GM04503 (cell line): ENCODE results near the gene SP6.

ENCODE experiments used
- DNase-seq: peaks from one replicate; pipeline ENCODE4 v3.0.0-alpha.2; 2012; ENCODE audit warnings: low read depth

SP6 gene

DNA sequence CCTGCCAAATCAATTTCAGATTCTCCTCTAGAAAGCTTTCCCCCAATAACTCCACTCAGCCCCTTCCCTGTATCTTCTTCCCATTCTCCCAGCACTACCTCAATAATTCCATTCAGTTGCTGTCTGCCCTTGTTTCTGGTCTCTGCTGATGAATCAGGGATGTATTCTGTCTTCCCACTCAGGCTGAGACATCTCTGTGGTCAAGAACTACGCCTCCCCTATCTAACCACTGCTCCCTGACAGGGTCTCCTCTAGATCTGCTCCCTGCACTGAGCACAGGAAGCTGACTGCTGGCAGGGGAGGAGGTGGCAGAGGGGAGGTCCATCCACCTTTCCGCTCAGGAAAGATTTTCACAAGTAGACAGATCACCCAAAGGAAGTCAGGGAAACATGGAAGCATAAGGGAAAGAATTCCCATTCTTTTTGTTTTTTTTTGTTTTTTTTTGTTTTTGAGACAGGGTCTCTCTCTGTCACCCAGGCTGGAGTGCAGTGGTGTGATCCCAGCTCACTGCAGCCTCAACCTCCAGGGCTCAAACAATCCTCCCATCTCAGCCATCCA, 28.1 kb upstream of the SP6 start:
- DNase-seq: no peak

DNA sequence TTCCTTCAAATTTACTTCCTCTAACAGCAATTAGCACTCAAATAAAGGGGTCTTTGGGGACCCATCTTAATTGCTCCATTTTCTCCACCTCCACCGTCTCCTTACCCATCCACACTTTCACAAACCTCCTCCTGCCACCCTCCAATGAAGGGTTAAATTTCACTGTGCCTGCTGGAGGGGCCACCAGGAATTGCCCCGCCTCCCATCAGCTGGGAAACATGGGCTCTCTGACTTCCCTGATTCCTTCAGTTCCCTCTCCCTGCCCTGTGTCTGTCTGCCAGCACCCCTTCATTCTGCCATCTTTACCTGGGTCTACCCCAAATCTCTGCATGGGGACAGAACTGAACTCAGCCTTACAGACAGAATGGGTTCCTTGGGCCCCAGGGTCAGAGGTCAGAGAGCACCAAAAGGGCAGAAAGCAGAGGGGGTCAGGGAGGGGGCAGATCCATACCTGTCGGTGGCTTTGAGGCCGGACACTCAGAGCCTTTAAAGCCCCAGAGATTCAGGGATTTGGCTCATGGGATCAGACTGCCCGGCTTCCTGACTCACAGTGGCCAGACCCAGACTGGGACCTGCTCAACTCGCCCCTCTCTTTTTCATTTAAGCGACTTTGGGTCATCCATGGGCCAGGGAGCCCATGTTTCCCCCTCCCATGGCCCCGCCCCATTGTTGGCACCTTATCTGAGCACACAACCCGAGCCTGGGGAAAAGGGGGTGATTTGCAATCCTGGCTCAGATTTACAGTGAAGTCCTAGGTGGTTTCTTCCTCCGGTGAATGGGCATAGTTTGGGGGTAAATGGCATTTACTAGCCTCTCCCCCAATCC, 27.5 kb upstream of the SP6 start:
- no peak for DNase-seq

DNA sequence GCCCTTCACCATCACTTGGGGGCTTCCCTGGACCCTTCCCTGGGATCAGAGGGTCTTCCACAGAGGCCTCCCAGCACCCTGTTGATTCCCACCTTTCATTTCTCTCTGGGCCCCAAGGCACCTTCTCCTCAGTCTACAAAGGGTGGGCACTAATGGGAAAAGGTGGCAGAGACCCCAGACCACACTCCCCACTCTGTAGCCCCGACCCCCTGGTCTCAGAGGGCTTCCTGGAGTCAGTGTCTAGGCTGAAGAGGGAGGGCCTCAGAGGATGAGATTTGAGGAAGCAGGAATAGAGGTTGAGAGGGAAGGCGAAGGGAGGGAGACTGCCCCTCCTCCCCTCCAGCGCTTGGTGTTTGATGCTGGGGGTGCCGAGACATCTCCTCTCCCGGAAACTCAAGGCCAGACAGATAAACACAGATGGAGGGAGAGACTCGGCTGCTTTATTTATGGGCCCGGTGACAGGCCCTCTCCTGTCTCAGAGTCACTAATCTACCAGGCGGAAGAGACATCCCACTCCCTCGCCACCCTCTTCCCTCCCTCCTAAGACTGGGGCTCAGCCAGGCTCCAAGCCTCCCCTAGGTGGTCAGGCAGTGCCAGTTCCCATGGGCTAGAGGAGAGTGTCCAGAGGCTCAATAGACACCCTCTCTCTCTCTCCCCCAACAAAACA, 26.5 kb upstream of the SP6 start:
- DNase-seq: no peak

DNA sequence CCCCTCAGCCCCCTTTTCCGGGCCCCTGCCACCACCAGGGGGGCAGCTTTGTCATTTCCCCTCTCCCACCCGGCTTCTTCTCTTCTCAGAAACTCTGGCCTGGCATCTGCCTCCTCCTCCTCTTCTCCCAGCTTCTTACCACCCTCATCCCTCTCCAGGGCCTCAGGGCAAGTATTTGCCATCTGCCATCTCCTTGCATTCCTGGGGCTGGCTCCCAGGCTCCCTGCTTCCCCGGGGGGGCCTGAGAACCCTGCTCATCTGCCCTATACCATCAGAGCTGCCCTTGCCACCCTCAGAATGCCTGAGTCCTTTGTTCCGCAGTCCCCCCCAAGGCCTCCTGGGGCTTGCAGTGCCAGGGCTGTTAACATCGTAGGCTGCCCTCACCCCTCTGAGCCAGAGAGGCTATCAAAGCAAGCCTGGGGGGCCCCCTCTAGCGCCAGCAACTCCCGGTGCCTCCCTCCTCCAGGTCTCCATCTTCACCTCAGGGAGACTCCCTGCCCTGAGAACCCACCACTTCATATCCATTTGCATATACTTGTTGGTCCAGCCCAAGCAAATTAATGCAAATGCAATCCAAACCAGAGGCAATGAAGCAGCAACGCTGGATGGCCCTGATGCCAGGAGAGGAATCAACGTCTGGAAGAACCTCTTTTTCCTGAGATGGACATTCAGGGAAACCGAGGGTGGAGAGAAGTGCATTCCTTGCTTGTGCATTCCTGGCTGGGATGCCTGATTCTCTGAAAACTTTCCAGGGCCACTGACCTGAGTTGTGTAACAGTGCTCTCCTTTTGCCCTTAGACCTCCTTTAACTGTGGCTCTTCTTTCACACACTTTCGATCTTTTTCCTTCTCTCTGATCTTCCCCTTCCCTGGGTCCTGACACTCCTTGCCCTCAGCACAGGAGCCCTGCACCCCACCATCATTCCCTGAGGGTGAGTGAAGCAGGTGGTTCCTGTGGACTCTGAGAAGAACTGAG, 24.3 kb upstream of the SP6 start:
- no peak for DNase-seq

DNA sequence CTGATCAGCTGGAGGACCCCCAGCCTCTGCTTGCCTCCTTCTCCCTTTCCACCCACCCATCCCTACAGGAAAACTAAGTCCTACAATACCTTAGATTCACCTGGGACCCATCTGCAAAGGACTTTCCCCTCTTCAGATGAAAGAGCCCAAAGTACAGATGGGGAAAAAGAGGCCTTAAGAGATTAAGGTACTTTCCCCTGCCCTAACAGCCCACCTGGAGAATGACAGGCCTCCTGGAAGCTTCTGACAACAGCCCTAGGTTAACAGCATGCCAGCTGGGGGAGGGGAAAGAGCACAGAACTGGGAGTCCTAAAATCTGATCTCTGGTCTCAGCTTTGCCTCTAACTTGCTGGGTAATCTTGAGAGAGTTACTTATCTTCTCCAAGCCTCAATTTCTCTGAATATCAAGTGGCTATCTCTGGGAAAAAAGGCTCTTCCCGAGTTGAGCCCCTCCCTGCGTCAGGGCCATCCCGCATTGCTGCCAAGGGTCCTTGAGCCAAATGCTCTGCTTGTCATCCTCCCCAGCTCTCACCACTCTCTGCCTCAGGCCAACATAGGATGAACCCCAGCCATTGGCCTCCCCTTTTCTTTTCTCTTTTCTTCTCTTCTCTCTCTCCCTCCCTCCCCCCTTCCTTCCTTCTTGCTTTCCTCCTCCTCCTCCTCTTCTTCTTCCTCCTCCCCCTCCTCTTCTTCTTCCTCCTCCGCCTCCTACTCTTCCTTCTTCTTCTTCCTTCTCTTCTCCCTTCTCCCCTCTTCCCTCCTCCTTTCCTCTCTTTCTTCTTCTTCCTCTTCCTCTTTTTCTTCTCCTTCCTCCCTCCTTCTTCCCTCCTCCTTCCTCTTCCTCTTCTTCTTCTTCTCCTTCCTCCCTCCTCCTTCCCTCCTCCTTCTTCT, 22.5 kb upstream of the SP6 start:
- DNase-seq: no peak

DNA sequence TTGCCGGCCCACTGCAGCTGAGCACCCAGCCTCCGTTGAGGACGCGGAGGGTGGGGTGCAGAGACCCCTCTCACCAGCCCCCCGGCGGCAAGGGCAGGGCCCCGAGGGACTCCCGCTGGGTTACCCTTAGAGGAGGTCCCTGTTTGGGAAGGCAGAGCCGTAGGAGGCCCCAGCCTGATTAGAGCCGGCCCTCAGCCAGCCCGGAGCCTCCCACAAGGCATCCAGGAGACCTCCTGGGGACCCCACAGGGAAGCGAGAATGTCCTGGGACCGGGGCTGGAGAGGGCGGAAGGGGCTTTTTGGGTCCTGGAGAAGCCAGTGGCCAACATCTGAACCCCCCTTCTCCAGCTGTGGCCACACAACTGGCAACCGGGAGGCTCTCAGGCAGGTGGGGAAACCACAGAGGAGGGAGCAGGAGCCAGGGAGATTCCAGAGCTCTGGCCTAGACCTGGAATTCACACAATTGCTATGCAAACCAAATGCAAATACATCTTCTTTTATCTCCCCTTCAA, 21.7 kb upstream of the SP6 start:
- DNase-seq: no peak

DNA sequence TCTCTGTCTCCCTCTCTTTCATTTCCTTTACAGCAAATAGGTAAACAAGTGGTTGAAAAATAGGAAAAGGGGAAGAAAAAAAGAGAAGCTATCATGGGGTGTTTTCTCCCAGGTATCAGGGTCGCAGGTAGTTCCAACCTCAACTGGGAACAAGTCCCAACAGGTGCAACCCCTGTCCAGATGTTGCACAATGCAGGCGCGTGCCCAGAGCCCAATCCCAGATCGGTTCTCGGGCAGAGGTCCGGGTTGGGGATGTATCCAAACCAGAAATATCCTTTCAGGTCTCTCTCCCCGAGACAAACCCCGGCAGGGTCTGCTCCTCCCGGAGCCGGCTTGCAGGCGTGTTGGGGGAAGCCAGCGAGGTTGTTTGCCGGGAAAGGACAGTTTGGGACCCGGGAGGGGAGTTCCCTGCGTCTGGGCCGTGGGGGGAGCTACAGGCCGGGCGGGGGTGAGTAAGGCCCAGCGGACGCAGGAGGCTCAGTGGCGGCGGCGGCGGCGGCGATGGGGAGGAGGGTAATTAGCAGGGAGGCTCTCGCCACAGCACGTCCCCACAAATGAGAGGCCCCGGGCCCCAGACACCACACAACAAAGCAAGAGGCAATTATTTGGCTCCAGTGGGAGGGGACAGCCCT, 21.2 kb upstream of the SP6 start:
- no peak for DNase-seq

DNA sequence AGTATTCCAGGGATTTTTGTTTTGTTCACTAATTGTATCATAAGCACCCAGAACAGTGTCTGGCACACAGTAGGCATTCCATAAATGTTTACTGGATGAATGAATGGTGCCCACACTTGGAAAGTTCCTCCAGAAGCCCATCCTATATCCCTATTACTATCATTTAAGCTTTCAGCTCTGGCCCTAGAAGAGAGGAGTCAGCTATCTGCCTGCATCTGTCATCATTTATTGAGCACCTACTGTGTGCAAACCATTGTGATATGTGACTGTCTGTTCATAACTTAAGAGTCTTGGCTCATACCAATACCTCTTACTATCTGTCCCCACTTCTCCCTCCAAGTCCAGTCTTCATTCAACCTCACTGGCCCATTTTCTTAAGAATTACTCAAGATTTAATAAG, 20.1 kb upstream of the SP6 start:
- no peak for DNase-seq

DNA sequence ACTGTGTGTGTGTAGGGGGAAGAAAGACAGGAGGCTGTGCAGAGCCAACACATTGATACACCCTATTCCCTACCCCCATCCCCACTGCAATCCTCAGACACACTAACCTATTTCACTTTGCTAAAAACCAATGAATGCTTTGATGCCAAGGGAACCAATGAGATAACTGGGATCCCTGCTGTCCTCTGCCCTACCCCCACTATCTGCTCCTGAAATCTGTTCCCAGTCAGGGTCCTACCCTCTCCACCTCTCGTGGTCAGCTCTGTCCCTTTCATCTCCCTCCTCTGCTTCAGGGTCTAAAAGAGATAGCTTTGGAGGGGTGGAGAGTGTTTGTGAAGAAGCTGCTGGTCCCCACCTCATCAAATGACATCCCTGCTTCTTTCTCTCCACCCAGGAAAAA, 19.1 kb upstream of the SP6 start:
- no peak for DNase-seq

DNA sequence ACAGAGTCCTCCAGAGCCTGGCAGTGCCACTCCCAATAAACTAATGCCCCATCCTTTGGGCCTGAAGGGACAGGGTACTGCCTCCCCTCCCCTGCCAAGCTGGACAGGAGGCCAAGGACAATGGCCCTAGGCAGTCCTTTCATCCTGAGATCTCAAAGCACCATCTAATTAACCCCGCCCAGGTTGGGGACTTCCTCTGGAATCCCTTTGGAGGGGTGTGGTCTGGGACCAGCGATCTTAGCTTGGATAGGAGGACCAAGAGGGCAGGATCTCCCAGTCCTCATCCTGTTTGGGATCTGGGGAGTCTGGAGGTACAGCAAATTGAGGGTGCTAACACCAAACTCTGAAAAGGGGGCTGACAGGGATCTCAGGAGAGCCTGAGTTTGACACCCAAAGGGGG, 18.2 kb upstream of the SP6 start:
- no peak for DNase-seq

DNA sequence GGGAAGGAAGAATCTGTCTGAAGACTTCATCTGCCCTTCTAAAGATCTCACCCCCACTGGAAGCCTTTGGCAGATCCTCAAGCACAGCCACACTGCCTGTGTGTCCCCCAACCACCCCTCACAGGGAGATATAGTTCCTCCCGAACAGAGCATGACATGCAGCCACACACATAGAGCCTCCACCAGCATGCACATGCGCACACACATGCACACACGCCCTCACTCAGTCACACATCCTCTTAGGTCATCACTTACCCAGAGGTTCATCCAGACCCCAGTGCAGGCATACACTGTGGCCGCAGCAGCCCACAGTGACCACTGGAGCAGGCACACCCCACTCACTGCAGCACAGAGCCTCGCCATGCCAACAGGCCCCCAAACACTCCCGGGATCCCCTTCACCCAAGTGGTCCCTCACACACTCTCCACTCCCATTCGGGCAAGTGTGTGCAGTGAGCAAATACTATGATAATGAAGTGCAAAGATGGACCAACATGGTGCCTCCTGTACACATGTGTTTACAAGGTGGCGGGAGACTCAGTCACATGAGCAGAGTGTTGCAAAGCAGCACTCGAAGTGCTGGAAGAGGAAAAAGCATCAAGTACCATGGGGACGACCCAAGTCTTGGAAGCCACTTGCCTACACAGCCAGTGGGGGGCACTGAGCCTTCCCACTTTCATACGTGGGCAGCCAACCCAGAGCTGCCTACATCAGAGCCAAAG, 17.0 kb upstream of the SP6 start:
- no peak for DNase-seq

DNA sequence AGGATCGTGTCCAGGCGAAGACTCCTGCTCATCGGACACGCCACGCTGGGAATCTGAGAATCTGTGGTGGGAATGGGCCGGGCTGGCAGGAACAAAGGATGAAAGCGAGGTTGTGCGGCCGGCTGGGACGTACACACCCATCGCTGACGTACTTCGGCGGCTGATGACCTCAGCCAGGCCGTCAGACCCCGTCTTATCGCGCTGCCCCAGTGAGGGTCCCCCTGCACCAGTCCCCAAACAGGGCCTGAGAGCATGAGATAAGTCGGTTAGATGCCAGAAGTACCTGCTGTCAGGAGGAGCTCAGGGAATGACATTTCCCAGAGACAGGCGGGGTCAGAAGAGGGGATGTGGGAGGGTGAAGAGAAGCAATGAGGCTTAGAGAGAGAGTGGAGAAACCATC, 16.0 kb upstream of the SP6 start:
- no peak for DNase-seq

DNA sequence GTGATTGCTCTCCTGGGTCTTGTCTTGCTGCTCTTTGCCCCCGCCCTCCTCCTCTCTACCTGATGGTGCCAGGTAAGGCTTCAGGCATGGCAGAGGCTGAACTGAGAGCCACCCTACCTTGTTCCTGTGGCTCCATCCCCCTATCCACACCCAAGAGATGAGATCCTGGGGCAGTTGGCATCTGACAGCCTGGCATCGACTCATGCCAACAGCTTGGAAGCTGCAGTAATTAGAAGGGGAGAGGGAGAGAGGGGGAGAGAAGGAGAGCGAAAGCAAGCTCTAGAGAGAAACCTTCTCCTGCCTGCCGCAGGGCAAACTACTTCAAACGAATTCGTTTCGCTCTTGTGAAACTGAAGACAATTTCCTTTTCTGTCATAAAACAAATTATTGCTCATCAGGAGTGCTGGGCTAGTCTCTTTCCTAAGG, 13.8 kb upstream of the SP6 start:
- DNase-seq: no peak

DNA sequence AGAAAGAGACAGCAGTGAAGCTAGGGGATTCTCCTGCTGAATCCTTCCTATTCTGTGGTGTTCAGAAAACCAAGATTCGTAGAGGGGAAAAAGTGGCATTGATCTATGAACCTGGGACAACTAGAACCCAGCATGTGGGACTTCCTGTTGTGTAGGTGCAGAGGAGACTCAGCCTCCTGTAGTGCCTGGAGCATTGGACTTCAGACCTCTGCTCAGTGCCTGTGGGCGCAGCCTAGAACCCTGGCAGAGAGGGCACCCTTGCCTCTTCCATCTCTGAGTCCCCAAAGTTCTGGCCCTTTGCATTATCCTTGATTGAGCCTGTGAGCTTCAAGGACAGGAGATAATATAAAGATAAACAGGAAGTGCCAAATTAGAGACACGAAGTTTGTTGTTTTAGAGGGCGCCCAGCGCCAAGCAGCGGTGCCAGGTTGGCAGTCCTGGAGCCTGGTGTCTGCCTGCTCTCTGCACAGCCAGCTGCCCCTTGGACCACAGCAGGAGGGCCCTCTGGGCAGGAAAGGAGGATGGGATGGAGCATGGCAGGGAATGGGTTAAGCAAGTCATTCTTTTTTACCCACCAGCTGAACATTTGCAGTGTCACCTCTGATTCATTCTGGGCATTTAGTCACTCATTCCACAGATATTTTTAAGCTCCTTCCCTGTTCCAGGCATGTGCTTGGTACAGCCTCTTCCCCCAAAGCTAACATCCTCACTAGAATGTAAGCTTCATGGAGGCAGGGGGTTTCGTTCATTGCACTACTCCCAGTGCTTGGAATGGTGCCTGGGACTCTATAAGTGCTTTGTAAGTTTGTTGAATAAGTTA, 11.9 kb upstream of the SP6 start:
- peak; percentile 64 for DNase-seq

DNA sequence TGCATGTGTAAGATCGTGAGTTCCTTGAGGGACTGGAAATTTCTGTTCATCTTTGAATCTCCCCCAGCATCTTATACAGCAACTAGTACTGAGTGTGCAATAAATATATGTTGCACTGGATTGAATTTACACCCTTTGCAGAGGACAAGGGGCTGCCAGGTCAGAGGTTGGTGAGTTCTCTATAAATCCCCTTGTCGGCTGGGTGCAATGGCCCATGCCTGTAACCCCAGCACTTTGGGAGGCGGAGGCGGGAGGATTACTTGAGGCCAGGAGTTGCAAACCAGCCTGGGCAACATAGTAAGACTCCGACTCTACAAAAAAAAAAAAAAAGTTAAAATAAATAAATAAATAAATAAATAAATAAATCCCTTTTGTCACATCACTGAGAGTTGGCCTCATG, 9.4 kb upstream of the SP6 start:
- no peak for DNase-seq

DNA sequence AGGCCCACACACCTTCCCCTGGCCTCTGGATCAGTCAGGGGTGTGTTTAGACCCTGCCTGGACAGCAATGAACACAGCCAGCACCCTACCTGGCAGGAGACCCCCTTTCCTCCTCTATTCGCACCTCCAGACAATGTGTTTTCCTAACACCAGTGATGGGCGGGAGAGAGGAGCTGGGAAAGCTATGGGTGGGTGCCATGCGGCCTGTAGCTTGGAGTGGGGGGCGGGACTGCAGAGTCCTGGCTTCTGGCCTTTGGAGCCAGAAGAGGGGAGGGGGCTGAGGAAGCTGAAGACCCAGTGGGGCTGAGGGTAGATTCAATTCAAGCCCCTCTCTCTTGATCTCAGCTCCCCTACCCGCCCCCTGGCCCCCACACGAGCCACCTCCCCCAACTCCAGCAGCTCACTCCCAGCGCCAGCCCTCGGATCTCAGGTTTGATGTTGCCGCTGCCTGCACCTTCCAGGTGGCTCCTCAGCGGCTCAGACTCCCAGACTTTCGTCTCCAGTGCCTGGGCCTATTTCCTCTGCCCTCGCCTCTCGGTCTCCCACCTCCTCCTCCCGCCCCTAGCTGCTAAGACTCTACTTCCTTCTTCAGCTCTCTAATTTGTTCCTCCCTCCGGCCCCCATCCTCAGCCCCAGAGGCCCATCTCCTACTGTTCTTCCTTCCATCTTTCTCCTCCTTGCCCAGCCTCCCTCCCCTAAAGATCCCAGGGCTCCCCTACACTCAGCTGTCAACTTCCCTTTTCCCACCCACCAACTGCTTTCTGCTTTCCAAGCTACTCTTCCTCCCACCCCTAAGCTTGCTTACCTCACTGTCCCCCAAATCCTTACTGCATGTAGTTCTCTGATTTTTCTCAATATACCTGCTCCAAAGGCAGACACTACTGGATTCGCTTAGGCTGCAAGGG, 6.8 kb upstream of the SP6 start:
- DNase-seq: no peak

DNA sequence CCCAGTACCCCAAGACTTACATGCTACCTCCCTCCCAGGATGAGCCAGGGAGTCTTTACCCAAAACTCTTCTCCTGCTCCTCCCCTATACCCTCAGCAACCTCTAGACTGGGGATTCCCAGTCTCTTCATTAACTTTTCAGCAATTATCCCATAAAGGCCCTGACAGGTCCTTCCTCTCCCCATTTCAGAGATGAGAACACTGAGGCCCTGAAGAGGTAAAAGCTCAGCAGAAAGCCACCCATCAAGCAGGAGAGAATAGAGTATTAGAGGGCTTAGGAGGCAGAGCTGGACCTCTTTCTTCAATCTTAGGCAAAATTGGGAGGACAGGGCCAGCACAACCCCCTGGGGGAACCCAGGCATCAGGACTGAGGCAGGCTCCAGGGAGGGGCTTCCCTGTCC, 5.9 kb upstream of the SP6 start:
- DNase-seq: no peak

DNA sequence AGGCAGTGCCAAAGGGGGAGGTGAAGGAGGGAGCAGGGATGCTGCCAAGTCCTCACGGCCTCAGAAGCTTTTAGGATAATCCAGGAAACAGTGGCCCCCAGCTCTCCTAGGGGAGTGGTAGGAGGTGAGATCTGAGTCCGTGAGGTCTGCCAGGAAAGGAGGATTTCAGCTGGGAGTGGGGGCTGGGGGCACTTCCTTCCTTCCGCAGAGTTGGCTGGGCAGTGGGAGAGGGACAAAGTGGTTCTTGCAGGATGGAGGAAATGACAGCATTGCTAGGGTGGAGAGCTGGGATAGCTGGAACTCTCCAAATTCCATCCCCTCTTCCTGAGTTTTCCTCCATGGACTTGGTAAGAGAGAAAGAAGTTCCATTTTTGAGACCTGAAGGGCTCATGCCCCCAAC, 4.8 kb upstream of the SP6 start:
- no peak for DNase-seq
